ENCODE data around the gene TNRC6C.

- TF ChIP-seq ZNF432 (CRISPR knock-in tag; IDR thresholded peaks at IDR 0.05; ENCODE audit: borderline replicate concordance) (no peak), ZNF747 (CRISPR knock-in tag; IDR thresholded peaks at IDR 0.05; ENCODE audit: borderline replicate concordance) (no peak), HDAC2 (CRISPR knock-in tag; IDR thresholded peaks at IDR 0.05) (no peak), ZNF251 (CRISPR knock-in tag; IDR thresholded peaks at IDR 0.05) (no peak), CTCF (CRISPR knock-in tag; IDR thresholded peaks at IDR 0.05) (no peak)
Observed at GRCh38 chr17:78058001-78058400, 99.5 kb downstream of the TNRC6C start.
